Stimulated activated CD4-positive, alpha-beta T cell treated with anti-CD3 and anti-CD28 coated beads, Interleukin-2, amount 100 ng/mL, for 48 hours (primary cell): ENCODE results near the gene APOC4.
"Not testable (repeated sequence)": the region's sequence is repeated elsewhere in the genome, so short reads cannot be mapped to it uniquely, and the experiment has no call there.

ENCODE experiments used
- DNase-seq, 2 donors: peaks; one replicate each; pipeline ENCODE4 v3.0.0-alpha.2; 2020

The APOC4 gene

GRCh38 chr19:44942067-44942571 lies at the start of gene APOC4:
Gene APOC4 (plus strand): TSS chr19:44942237. CDS start chr19:44942278, 41 bp downstream.
- DNase-seq, result no peak

GRCh38 chr19:44892932-44893331 lies 49.1 kb upstream of the APOC4 start:
- DNase-seq, result no peak

GRCh38 chr19:44893332-44894051 lies 48.5 kb upstream of the APOC4 start:
- no peak for DNase-seq

GRCh38 chr19:44894052-44894400 lies 48.0 kb upstream of the APOC4 start:
- no peak for DNase-seq

- DNase-seq, result no peak
Measured at GRCh38 chr19:44894946-44895345, 47.1 kb upstream of the APOC4 start.

GRCh38 chr19:44897835-44898234 lies 44.2 kb upstream of the APOC4 start:
- no peak for DNase-seq

GRCh38 chr19:44900328-44901244 lies 41.5 kb upstream of the APOC4 start:
- DNase-seq, result no peak

GRCh38 chr19:44903216-44903601 lies 38.8 kb upstream of the APOC4 start:
- DNase-seq, result no peak

GRCh38 chr19:44903602-44904425 lies 38.2 kb upstream of the APOC4 start:
- DNase-seq, result peak; percentile 82 to 88

GRCh38 chr19:44904426-44904994 lies 37.5 kb upstream of the APOC4 start:
- peak in 1 of 2 donors; percentile 13 for DNase-seq

- DNase-seq, result no peak
Measured at GRCh38 chr19:44905437-44906160, 36.4 kb upstream of the APOC4 start, which contains the start of gene APOE. Gene APOE (plus strand): TSS chr19:44905796. CDS start chr19:44906625, 829 bp downstream.

GRCh38 chr19:44907613-44908012 lies 34.4 kb upstream of the APOC4 start:
- DNase-seq, result no peak

- DNase-seq, result no peak
Measured at GRCh38 chr19:44908074-44908835, 33.8 kb upstream of the APOC4 start.

- no peak for DNase-seq
Measured at GRCh38 chr19:44908836-44909261, 33.2 kb upstream of the APOC4 start.

GRCh38 chr19:44909775-44910174 lies 32.3 kb upstream of the APOC4 start:
- no peak for DNase-seq

- DNase-seq, result not testable (repeated sequence)
Measured at GRCh38 chr19:44911896-44912295, 30.1 kb upstream of the APOC4 start.

GRCh38 chr19:44912854-44913253 lies 29.2 kb upstream of the APOC4 start:
- DNase-seq, result no peak

GRCh38 chr19:44913512-44914432 lies 28.3 kb upstream of the APOC4 start:
- not testable (repeated sequence) for DNase-seq

- peak; percentile 66 to 71 for DNase-seq
Measured at GRCh38 chr19:44914433-44915206, 27.4 kb upstream of the APOC4 start, which contains the start of gene APOC1. Gene APOC1 (plus strand): TSS chr19:44914608. CDS start chr19:44914892, 284 bp downstream.
